Mesodermal cell (in vitro differentiated cells): ENCODE results near the gene DEPDC4.

Source experiments
- H3K27ac ChIP-seq: 2 replicates; pipeline ENCODE4 v1.7.0; 2013; ENCODE audit warnings: mild to moderate bottlenecking, low read depth, low read length, moderate library complexity; ENCODE audit not compliant: severe bottlenecking
- H3K36me3 ChIP-seq: 2 replicates; pipeline ENCODE4 v1.7.1; 2013; ENCODE audit warnings: mild to moderate bottlenecking, low read length, moderate library complexity; ENCODE audit not compliant: control insufficient read depth, insufficient read depth
- H3K4me1 ChIP-seq: one replicate; pipeline ENCODE4 v1.7.1; 2013; ENCODE audit warnings: mild to moderate bottlenecking, low read length; ENCODE audit not compliant: insufficient read depth, control insufficient read depth, poor library complexity, severe bottlenecking
- H3K4me3 ChIP-seq: 2 replicates; pipeline ENCODE4 v1.7.0; 2013; ENCODE audit warnings: low read length, control low read depth, mild to moderate bottlenecking; ENCODE audit not compliant: insufficient read depth, poor library complexity, severe bottlenecking; ENCODE audit errors: extremely low read depth
- H3K9me3 ChIP-seq: 2 replicates; pipeline ENCODE4 v1.7.1; 2013; ENCODE audit warnings: mild to moderate bottlenecking, low read length, moderate library complexity; ENCODE audit not compliant: control insufficient read depth
- WGBS, 2 experiments: methylation state at CpG; one replicate each; pipeline ENCODE4 v1.1.5; 2013; ENCODE audit warnings: missing lambda C conversion rate in 2 of 2; ENCODE audit not compliant: insufficient coverage in 2 of 2; 5-methylcytosine and 5-hydroxymethylcytosine counted together

Gene DEPDC4

GRCh38 chr12:100193085-100193484 is 73.8 kb downstream of the DEPDC4 start:
- Histone ChIP-seq H3K36me3 (no peaks in the 10 kb centered on the region), H3K9me3 (no peaks in the 10 kb centered on the region), H3K4me3 (no peak overlapping the region), H3K27ac (no peak overlapping the region), H3K4me1 (no peaks in the 10 kb centered on the region)
- WGBS, 2 experiments = 80% methylated on average over 1 of the region's 1 CpG; no CpG with 5 or more reads in 1 of the 2 experiments
